Measurements from ENCODE around the gene MAP3K21.

MAP3K21 gene

GRCh38 chr1:233432916-233433315 is 105.4 kb downstream of the MAP3K21 start:
- in situ Hi-C loops (cut with HindIII; ENCODE audit: low sequenced_read_pairs), result no loop called here

GRCh38 chr1:233433436-233434210 is 106.1 kb downstream of the MAP3K21 start:
- in situ Hi-C loops (cut with HindIII; ENCODE audit: low sequenced_read_pairs), result no loop called here
